Small intestine (tissue), 7 donors: ENCODE measurements around the gene OSBPL10. TPM values are rescaled to one million over a fixed set of nuclear protein-coding genes. Genes with fewer than 3 reads are reported as not detected.
A peak's percentile ranks its signal among the peaks of the same experiment; 100 is the strongest.

Source experiments
- DNase-seq, 2 donors: peaks; one replicate each; pipeline versions ENCODE4 v3.0.0 to v3.0.0-alpha.2; 2013
- FAIRE-seq: peaks from 2 replicates; lab custom pipeline; 2012; peaks lifted over from hg19 to GRCh38; lab: Jason Lieb, UNC
- H3K27ac ChIP-seq, 3 donors: one replicate each; pipeline ENCODE4 v1.5.1; 2013; ENCODE audit warnings: low read length in 2 of 3, mild to moderate bottlenecking in 2 of 3, control low read depth in 1 of 3, inconsistent platforms in 1 of 3, low read depth in 1 of 3, moderate library complexity in 1 of 3
- H3K27me3 ChIP-seq, 3 donors: one replicate each; pipeline ENCODE4 v1.6.1; 2013; ENCODE audit warnings: low read length in 3 of 3, inconsistent platforms in 1 of 3; ENCODE audit not compliant: control insufficient read depth in 3 of 3, insufficient read depth in 3 of 3
- H3K36me3 ChIP-seq, 3 donors: one replicate each; pipeline ENCODE4 v1.6.1; 2013; ENCODE audit warnings: low read length in 3 of 3, inconsistent platforms in 1 of 3, low read depth in 1 of 3, mild to moderate bottlenecking in 1 of 3, moderate library complexity in 1 of 3; ENCODE audit not compliant: control insufficient read depth in 3 of 3, insufficient read depth in 2 of 3
- H3K4me1 ChIP-seq, 3 donors: one replicate each; pipeline ENCODE4 v1.6.1; 2013; ENCODE audit warnings: low read length in 2 of 3, inconsistent platforms in 1 of 3, low read depth in 1 of 3, mild to moderate bottlenecking in 1 of 3, moderate library complexity in 1 of 3; ENCODE audit not compliant: control insufficient read depth in 3 of 3, insufficient read depth in 2 of 3
- H3K4me3 ChIP-seq, 3 donors: one replicate each; pipeline ENCODE4 v1.5.1; 2013; ENCODE audit warnings: low read length in 3 of 3, control low read depth in 1 of 3, inconsistent platforms in 1 of 3, low read depth in 1 of 3, mild to moderate bottlenecking in 1 of 3, moderate library complexity in 1 of 3
- H3K9me3 ChIP-seq, 2 donors: one replicate each; pipeline ENCODE4 v1.6.1; 2013; ENCODE audit warnings: low read depth in 1 of 2, low read length in 1 of 2; ENCODE audit not compliant: control insufficient read depth in 2 of 2, insufficient read depth in 1 of 2
- WGBS, 3 donors: extraction: QIAGEN DNeasy Blood & Tissue Kit; methylation state at CpG; one replicate each; pipeline ENCODE4 v1.1.7; 2013; 5-methylcytosine and 5-hydroxymethylcytosine counted together
- polyA plus RNA-seq, 4 donors: library from polyadenylated mRNA; stranded (reverse) in 3 of 4; unstranded in 1 of 4; fragments of 200-250 nt in 3 of 4; fragments of 120-200 nt in 1 of 4; gene quantifications; one replicate each; pipeline versions ENCODE4 v1.2.1 to v1.2.3, GENCODE V29; 2013
- donor health status: healthy with polysubstance abuse.
- donor health status: control.
- donor health status: control.
- donor health status: Bipolar disorder and iron deficiency.
- donor health status: healthy.

OSBPL10 gene
- polyA plus RNA-seq, 4 donors, result 1.4 to 8.6 (median 3.8) TPM

DNA sequence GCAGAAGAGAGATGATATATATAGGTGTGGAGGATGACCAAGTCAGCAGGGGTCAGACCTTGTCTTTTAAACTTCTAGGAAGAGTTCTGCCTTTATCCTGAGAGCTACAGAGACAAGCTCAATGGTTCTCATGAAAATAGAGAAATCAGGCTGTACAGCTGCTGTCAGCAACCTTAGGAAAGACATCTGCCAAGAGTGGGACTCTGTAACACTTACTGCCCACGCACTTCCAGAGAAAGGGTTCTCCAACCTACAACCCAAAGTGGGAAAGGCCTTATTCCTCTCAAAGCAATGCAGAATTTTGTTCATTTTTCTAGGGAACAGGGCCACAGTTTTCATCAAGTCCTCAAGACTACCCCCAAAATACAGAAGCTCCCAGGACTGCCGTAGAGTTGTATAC lies 309.6 kb downstream of the OSBPL10 start:
- Histone ChIP-seq H3K9me3 (no peaks in the 10 kb centered on the region), H3K4me3 (no peak overlapping the region), H3K27ac (no peak overlapping the region), H3K4me1 (peaks cover 0 to 13% (median 0%) of the 10 kb centered on the region in 3 donors), H3K27me3 (no peaks in the 10 kb centered on the region), H3K36me3 (peaks cover 0 to 8% (median 0%) of the 10 kb centered on the region in 3 donors)
- 79 to 100% (median 89%) methylated on average over 2 of the region's 2 CpGs for WGBS, 3 donors
- DNase-seq (no peak), FAIRE-seq (no peak)

DNA sequence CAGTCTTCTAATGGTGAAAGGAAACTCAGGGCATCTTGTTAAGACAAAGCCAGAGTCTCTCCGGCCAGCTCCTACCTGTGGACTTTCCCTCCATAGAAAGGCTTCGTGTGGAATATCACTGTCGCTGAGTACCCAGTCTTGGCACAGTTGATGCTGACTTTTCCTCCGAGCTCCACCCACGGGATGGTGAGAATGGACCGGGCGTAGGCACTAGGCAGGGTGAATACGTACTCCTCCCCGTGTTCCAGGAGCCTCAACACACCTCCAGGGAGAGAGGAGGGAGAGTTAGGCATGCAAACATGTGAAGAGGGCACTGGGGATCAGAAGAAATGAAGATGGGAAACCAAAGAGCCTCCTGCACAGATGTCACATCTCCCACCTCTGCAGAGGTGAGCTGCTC lies 310.3 kb downstream of the OSBPL10 start:
- FAIRE-seq, result no peak
- H3K36me3 ChIP-seq, result peaks cover 0 to 14% (median 0%) of the 10 kb centered on the region in 3 donors
- WGBS, 3 donors, result 82 to 89% (median 85%) methylated on average over 9 of the region's 9 CpGs
- DNase-seq, result no peak
- H3K4me1 ChIP-seq, result peaks cover 0 to 13% (median 0%) of the 10 kb centered on the region in 3 donors
- no peak overlapping the region for H3K4me3 ChIP-seq
- H3K27ac ChIP-seq, result no peak overlapping the region
- H3K9me3 ChIP-seq, result no peaks in the 10 kb centered on the region
- H3K27me3 ChIP-seq, result no peaks in the 10 kb centered on the region

DNA sequence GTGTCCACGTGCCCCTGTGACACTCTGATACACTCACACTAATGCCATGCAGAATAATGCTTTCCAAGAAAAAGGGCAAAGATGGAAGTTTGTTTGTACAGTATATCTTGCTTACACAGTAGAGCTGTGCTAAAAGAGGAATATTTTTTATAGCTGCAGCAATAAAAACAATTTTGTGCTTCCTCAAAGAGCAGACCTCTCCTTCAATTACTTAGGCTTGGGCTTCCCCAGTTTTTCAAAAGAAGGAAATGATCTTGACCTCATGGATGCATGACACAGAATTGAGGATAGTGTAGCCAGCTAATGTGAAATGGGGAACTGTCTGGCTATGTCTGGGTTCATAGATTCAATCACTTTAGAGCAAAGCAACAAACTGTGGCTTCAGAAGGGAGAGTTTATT lies 310.9 kb downstream of the OSBPL10 start:
- DNase-seq, result peak in 1 of 2 donors; percentile 7
- no peak overlapping the region for H3K4me3 ChIP-seq
- H3K27me3 ChIP-seq, result no peaks in the 10 kb centered on the region
- no peak for FAIRE-seq
- WGBS, 3 donors, result 10 to 51% (median 29%) methylated on average over 1 of the region's 1 CpG
- peaks cover 0 to 13% (median 0%) of the 10 kb centered on the region in 3 donors for H3K4me1 ChIP-seq
- H3K9me3 ChIP-seq, result no peaks in the 10 kb centered on the region
- peaks cover 0 to 19% (median 0%) of the 10 kb centered on the region in 3 donors for H3K36me3 ChIP-seq
- no peak overlapping the region for H3K27ac ChIP-seq

DNA sequence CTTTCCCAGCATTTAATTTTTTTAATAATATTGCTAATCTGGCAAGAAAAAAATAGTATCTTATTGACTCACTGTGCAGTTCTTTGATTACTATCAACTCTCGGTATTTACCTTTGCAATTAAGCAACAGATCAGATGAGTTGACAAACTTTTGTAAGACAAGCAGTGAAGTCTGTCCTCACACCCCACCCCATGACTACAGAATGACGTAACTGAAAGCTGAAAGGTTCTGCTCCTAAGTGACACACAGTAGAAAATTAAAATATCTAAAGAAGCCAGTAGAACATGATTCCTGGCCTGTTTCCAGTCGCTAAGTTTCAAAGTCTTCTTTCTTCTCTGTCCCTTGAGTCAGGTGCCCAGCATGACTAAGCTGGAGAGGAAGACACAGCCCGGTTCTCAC lies 312.8 kb downstream of the OSBPL10 start:
- DNase-seq (peak; percentile 8 to 14), FAIRE-seq (no peak)
- 87 to 88% (median 87%) methylated on average over 4 of the region's 4 CpGs for WGBS, 3 donors
- Histone ChIP-seq H3K27ac (no peak overlapping the region), H3K4me1 (peaks cover 0 to 13% (median 0%) of the 10 kb centered on the region in 3 donors), H3K27me3 (no peaks in the 10 kb centered on the region), H3K4me3 (no peak overlapping the region), H3K36me3 (peaks cover 0 to 28% (median 0%) of the 10 kb centered on the region in 3 donors), H3K9me3 (no peaks in the 10 kb centered on the region)

DNA sequence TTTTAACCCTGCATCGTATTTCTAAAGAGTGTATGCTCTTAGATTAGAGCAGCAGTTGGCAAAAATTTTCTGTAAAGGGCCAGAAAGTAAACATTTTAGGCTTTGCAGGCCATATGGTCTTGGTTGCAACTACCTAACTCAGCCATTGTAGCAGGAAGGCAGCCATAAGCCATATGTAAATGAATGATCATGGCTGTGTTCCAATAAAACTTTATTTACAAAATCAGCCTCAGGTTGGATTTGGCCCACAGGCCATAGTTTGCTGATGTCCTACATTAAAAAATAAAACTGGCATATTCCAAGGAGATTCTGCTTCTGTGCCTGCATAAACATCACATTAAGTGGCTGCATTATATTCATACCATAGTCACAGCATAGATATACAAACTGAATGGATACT lies 313.5 kb downstream of the OSBPL10 start:
- no peaks in the 10 kb centered on the region for H3K27me3 ChIP-seq
- no peaks in the 10 kb centered on the region for H3K9me3 ChIP-seq
- 83 to 94% (median 90%) methylated on average over 1 of the region's 1 CpG for WGBS, 3 donors
- no peak overlapping the region for H3K27ac ChIP-seq
- no peak overlapping the region for H3K4me3 ChIP-seq
- FAIRE-seq (no peak), DNase-seq (no peak)
- peaks cover 0 to 29% (median 0%) of the 10 kb centered on the region in 3 donors for H3K36me3 ChIP-seq
- H3K4me1 ChIP-seq, result peaks cover 0 to 13% (median 0%) of the 10 kb centered on the region in 3 donors

DNA sequence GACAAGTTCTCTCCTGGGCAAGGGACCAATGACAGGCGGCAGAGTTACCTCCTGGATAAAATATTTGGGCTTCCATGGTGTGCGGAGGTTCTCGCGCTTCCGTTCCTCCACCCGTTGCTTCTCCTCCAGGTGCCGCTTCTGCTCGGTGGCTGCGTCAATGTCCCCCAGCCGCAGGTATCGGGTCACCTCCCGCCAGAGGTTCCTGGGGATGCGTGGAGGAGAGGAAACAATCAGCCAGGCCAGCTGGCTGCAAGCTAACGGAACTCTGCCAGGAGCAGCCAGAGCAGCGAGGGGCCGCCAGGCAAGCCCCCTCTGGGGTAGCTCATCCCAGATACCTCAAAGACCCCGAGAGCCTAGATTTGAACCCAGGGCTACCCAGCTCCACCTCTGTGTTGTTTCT lies 317.0 kb downstream of the OSBPL10 start:
- 97 to 99% (median 98%) methylated on average over 17 of the region's 17 CpGs for WGBS, 3 donors
- H3K27me3 ChIP-seq, result no peaks in the 10 kb centered on the region
- H3K36me3 ChIP-seq, result peaks cover 0 to 33% (median 0%) of the 10 kb centered on the region in 3 donors
- no peak for DNase-seq
- FAIRE-seq, result no peak
- H3K27ac ChIP-seq, result no peak overlapping the region
- H3K4me1 ChIP-seq, result no peaks in the 10 kb centered on the region
- no peak overlapping the region for H3K4me3 ChIP-seq
- no peaks in the 10 kb centered on the region for H3K9me3 ChIP-seq

DNA sequence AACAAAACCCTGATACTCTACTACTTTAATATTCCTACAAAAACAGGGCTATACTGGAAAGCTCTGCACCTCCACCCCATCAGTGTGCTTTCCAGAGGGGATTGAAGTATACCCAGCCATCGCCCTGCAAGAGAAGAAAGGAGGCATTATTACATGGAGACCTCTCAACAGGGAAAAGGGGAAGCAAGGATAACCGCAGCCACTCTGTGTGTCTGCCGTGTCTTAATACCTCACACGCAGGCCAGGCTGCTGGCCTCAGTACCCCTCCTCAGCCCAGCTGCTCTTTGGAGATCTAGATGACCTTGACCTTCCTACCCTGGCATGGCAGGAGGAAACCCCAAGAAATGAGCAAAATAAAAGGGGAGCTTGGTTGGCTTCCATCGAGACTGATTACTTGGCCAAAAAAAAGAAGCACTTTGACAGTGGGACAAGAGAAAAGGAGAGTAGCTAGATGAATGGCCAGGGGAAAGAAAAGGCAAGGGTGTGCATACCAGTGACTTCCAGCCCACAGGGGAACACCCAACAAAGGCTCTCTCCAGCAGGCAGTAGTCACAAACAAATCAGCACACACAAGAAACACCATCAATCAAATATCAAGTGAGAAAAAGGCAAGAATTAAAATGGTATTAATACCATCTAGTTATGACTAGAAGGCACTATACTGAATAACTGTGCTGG lies 318.9 kb downstream of the OSBPL10 start:
- FAIRE-seq (no peak), DNase-seq (no peak)
- Histone ChIP-seq H3K36me3 (peaks cover 0 to 31% (median 0%) of the 10 kb centered on the region in 3 donors), H3K27me3 (no peaks in the 10 kb centered on the region), H3K27ac (no peak overlapping the region), H3K4me1 (no peaks in the 10 kb centered on the region), H3K9me3 (no peaks in the 10 kb centered on the region), H3K4me3 (no peak overlapping the region)
- 90 to 97% (median 95%) methylated on average over 5 of the region's 5 CpGs for WGBS, 3 donors

DNA sequence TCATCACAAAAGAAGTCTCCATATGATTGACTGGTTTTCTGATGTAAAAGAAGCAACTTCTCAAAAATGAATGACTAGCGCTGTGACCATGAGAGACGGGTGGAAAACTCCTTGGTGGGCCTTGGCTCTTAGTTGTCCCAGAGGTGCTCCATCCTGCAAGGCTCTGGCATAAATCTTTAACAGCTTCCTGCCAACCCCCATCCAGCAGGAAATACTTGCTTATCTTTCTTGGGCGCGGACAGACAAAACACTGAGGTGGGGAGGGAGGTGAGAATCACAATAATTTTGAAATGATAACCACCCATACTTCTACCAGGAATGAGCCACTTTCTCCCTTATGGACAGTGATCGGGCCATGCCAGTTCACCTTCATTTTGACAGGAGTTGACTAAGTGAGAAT lies 319.8 kb downstream of the OSBPL10 start:
- FAIRE-seq (no peak), DNase-seq (no peak)
- no peaks in the 10 kb centered on the region for H3K4me1 ChIP-seq
- no peaks in the 10 kb centered on the region for H3K27me3 ChIP-seq
- no peaks in the 10 kb centered on the region for H3K9me3 ChIP-seq
- H3K27ac ChIP-seq, result no peak overlapping the region
- peaks cover 0 to 30% (median 0%) of the 10 kb centered on the region in 3 donors for H3K36me3 ChIP-seq
- 79 to 88% (median 84%) methylated on average over 5 of the region's 5 CpGs for WGBS, 3 donors
- H3K4me3 ChIP-seq, result no peak overlapping the region
